Thyroid gland (tissue), 4 donors: ENCODE data around the gene GPC6. TPM values are rescaled to one million over a fixed set of nuclear protein-coding genes. Genes with fewer than 3 reads are reported as not detected.

Source experiments
- DNase-seq, 2 donors: peaks; one replicate each; pipeline ENCODE4 v3.0.0-alpha.2; 2019
- H3K27ac ChIP-seq, 3 donors: fragments of 200-600 bp; sonication (generic); 1 replicate in 2 of 3; 2 replicates in 1 of 3; pipeline ENCODE4 v1.5.1; 2016 to 2019; ENCODE audit warnings: mild to moderate bottlenecking in 1 of 3, moderate library complexity in 1 of 3
- H3K27me3 ChIP-seq: fragments of 200-600 bp; sonication (generic); one replicate; pipeline ENCODE4 v1.5.1; 2019
- H3K36me3 ChIP-seq, 2 donors: fragments of 200-600 bp; sonication (generic); one replicate each; pipeline ENCODE4 v1.5.1; 2016 to 2019
- H3K4me1 ChIP-seq, 2 donors: fragments of 200-600 bp; sonication (generic); one replicate each; pipeline ENCODE4 v1.5.1; 2017 to 2019
- H3K4me3 ChIP-seq, 3 donors: fragments of 200-600 bp; sonication (generic); replicated peaks in 1 of 3; 1 replicate in 2 of 3; 2 replicates in 1 of 3; pipeline ENCODE4 v1.5.1; 2016; ENCODE audit warnings: mild to moderate bottlenecking in 1 of 3
- H3K9me3 ChIP-seq: fragments of 200-600 bp; sonication (generic); one replicate; pipeline ENCODE4 v1.5.1; 2017
- CTCF ChIP-seq, 6 experiments: fragments of 200-600 bp in 3 of 6; fragments of 450-650 bp in 3 of 6; sonication (generic) in 3 of 6; IDR thresholded peaks; one replicate each; pipeline ENCODE4 v1.5.1; 2016 to 2019; ENCODE audit warnings: antibody characterized with exemption in 6 of 6, mild to moderate bottlenecking in 2 of 6, inconsistent platforms in 1 of 6, moderate library complexity in 1 of 6
- POLR2A ChIP-seq, 2 donors: fragments of 450-650 bp; IDR thresholded peaks; one replicate each; pipeline ENCODE4 v1.6.1; 2017; ENCODE audit warnings: antibody characterized with exemption in 2 of 2, mild to moderate bottlenecking in 2 of 2, moderate library complexity in 1 of 2
- WGBS, 2 donors: methylation state at CpG; one replicate each; pipeline ENCODE4 v1.1.5; 2017; 5-methylcytosine and 5-hydroxymethylcytosine counted together
- intact Hi-C: fragments of 100-400 bp; cut with DNase I; formaldehyde crosslinking; loops from one replicate; pipeline ENCODE4 v1.15.1; 2023
- total RNA-seq, 4 donors: library from RNA; depleted of rRNA; stranded (reverse); fragments of >200 nt; gene quantifications; one replicate each; pipeline ENCODE4 v1.2.3, GENCODE V29; 2016

GPC6 gene
- total RNA-seq, 4 donors from 2014 or later = 2.8 to 13.4 (median 7.5) TPM

GRCh38 chr13:94233837-94234236, 1007.2 kb downstream of the GPC6 start:
- intact Hi-C loops = no loop called here

GRCh38 chr13:94234738-94235137, 1008.1 kb downstream of the GPC6 start:
- Histone ChIP-seq H3K4me1 (no peaks in the 10 kb centered on the region), H3K27ac (no peak overlapping the region), H3K27me3 (no peaks in the 10 kb centered on the region), H3K36me3 (no peaks in the 10 kb centered on the region), H3K9me3 (no peaks in the 10 kb centered on the region), H3K4me3 (no peak overlapping the region)
- intact Hi-C loops = no loop called here
- WGBS, 2 donors = 80 to 84% methylated on average over 2 of the region's 2 CpGs
- DNase-seq = no peak
- no peak for TF ChIP-seq CTCF (IDR thresholded peaks at IDR 0.05)
- no peak for TF ChIP-seq POLR2A (IDR thresholded peaks at IDR 0.05)

More at GRCh38 chr13:94233837-94234236, 1007.2 kb downstream of the GPC6 start:
- no peak for TF ChIP-seq POLR2A (IDR thresholded peaks at IDR 0.05)
- TF ChIP-seq CTCF (IDR thresholded peaks at IDR 0.05) = no peak
- Histone ChIP-seq H3K27me3 (no peaks in the 10 kb centered on the region), H3K4me1 (no peaks in the 10 kb centered on the region), H3K9me3 (no peaks in the 10 kb centered on the region), H3K36me3 (no peaks in the 10 kb centered on the region), H3K4me3 (no peak overlapping the region), H3K27ac (no peak overlapping the region)
- DNase-seq = no peak
- 91 to 96% methylated on average over 4 of the region's 4 CpGs for WGBS, 2 donors

GRCh38 chr13:94236132-94236531, 1009.5 kb downstream of the GPC6 start:
- no peak for DNase-seq
- Histone ChIP-seq H3K27me3 (no peaks in the 10 kb centered on the region), H3K9me3 (no peaks in the 10 kb centered on the region), H3K27ac (no peak overlapping the region), H3K4me1 (no peaks in the 10 kb centered on the region), H3K4me3 (no peak overlapping the region), H3K36me3 (no peaks in the 10 kb centered on the region)
- no peak for TF ChIP-seq POLR2A (IDR thresholded peaks at IDR 0.05)
- no peak for TF ChIP-seq CTCF (IDR thresholded peaks at IDR 0.05)
- 77 to 79% methylated on average over 2 of the region's 2 CpGs for WGBS, 2 donors
- intact Hi-C loops = no loop called here

DNA sequence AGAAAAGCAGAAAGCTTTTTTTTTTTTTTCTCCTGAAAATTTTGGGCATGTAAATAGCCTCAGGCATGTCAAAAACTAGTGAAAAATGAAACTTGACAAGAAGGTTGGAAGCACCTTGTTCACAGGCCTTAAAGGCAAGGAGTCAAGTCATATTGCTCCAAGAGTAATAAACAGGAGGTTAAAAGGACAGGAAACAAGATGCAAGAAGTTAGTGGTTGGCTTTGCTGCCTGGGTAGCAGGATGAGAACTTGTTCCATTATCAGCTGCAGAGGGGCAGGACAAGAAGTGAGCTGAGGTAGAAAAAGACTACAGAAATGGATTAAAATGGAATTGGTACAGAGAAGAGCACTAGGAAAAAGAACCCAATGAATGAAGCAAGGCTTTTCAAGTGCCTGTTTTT, 1010.3 kb downstream of the GPC6 start:
- DNase-seq = no peak
- no peaks in the 10 kb centered on the region for H3K9me3 ChIP-seq
- H3K4me1 ChIP-seq = no peaks in the 10 kb centered on the region
- no peak overlapping the region for H3K4me3 ChIP-seq
- H3K36me3 ChIP-seq = no peaks in the 10 kb centered on the region
- TF ChIP-seq POLR2A (IDR thresholded peaks at IDR 0.05) (no peak), CTCF (IDR thresholded peaks at IDR 0.05) (no peak)
- no peaks in the 10 kb centered on the region for H3K27me3 ChIP-seq
- no peak overlapping the region for H3K27ac ChIP-seq
- intact Hi-C loops = no loop called here

DNA sequence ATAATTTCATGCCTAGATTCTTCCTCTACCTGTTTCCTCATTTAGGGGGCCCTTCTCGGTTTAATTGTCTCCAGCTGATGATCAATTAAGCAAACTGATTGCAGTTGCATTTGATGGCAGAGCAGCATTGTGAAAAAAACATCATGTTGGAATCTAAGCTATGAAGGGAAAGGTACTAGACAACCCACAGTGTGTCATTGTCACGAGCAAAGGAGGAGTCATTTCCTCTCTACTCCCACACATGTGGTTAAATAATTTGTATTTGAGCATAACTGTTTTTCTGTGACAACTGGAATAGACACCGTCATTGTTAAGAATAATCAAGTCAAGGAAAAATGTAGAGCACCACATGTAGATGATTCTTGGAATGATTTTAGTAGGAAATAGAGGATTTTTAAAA, 1012.5 kb downstream of the GPC6 start:
- intact Hi-C loops = no loop called here

More for the DNA sequence above, 1012.5 kb downstream of the GPC6 start:
- Histone ChIP-seq H3K4me1 (no peaks in the 10 kb centered on the region), H3K36me3 (no peaks in the 10 kb centered on the region), H3K27me3 (no peaks in the 10 kb centered on the region), H3K27ac (no peak overlapping the region), H3K9me3 (no peaks in the 10 kb centered on the region), H3K4me3 (no peak overlapping the region)
- no peak for DNase-seq
- WGBS, 2 donors = 71% methylated on average over 3 of the region's 3 CpGs
- TF ChIP-seq POLR2A (IDR thresholded peaks at IDR 0.05) (no peak), CTCF (IDR thresholded peaks at IDR 0.05) (no peak)
